DMS53 treated with DMSO at 0.1 percent for 48 hours (cell line): Measurements from ENCODE around the gene SPATA32.

Source experiments
- DNase-seq: peaks from one replicate; lab custom pipeline; 2025; ENCODE audit not compliant: unreplicated experiment; lab: John Stamatoyannopoulos, UW

Gene SPATA32

DNA sequence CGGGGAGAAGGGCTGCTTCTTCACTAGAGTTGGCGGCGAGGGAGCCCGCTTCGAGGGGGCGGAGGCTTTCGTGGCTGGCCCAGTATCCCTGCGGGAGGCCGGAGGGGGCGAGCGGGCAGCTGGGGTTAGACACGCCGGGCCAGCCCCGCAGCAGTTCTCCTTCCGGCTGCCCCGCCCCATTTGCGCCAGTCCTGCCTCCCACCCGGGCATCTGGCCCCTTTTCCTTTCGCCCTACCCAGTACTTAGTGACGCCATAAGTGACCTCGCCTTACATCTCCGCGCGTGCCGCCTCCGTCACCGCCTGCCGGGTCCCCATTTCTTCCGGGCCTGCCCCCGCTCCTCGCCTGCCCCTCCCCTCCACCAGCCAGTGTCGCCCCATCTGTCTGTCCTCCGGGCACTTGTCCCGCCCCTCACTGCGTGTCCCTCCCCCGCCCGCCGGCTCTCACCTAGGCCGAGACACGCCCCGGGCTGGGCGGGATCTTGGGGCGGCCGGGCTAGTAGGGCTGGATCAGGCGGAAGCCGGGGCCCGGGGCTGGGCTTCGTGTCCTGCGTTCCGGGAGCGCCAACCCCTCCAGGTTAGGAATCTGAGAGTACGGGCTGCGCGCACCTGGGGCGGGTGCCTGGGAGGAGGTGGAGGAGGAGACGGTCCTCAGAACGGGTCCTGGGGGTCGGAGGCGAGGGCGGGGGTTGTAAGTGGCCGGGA, 14.3 kb downstream of the SPATA32 start:
- peak; percentile 100 for DNase-seq

DNA sequence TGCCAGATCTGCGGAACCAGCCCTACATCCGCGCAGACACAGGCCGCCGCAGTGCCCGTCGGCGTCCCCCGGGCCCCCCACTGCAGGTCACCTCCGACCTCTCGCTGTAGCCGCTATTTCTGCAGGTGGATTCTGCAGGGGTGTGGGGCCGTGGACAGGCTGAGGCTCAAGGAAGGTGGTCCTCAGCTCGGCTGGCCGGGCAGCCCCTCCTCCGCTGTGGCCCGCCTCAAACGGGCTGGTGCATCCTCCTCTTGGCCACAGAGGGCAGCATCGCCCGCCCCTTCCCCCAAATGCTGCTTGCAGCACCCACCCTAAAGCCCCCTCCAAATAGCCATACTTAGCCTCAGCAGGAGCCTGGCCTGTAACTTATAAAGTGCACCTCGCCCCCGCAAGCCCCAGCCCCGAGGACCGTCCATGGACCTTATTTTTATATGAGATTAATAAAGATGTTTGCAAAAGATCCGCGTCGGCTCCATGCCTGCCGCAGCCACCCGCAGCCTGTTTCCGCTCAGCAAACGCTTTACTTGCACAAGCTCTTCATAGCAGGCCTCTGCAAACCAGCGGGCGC, 14.9 kb downstream of the SPATA32 start:
- no peak for DNase-seq

DNA sequence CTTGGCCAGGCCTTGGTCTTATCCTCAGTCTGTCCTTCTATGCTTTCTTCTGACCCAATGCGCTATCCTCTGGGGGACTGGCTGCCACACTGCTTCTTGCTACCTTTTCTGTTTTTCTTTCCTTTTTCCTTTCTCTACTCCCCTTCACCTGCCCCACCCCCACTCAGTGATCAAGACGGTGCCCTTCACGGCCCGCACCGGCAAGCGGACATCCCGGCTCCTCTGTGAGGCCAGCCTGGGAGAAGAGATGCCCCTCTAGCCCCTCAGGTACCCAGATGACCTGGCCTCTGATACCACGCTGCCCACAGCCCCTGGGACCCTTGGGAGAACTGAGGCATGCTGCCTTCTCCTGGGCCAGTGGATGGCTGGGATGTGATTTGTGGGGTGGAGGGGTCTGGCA, 15.6 kb downstream of the SPATA32 start:
- DNase-seq = no peak

DNA sequence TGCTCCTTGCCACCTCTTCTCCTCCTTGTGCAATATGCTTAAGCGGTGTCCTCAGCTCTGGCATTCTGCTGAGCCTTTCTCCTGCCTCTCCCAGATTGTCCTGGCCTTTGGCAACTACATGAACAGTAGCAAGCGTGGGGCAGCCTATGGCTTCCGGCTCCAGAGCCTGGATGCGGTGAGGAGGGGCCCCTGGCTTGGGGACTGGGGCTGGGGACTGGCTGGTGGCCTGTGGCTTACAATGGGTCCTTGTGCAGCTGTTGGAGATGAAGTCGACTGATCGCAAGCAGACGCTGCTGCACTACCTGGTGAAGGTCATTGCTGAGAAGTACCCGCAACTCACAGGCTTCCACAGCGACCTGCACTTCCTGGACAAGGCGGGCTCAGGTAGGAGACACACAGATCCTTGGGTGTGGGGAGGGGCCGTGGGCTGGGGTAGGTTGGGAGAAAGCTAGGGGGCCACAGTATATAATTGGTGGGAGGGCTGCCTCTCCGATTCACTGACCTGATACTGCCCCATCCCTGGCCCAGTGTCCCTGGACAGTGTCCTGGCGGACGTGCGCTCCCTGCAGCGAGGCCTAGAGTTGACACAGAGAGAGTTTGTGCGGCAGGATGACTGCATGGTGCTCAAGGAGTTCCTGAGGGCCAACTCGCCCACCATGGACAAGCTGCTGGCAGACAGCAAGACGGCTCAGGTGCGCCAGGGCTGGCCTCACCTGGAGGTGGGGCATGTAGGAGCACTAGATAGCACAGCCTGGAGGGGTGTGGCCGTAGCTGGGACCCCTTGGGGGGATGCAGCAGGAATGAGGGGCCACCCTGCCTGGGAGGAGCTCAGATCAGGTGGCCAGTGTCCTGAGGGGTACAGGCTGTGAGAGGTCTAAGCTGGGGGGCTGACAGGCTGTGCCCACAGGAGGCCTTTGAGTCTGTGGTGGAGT, 16.9 kb downstream of the SPATA32 start:
- DNase-seq = no peak

DNA sequence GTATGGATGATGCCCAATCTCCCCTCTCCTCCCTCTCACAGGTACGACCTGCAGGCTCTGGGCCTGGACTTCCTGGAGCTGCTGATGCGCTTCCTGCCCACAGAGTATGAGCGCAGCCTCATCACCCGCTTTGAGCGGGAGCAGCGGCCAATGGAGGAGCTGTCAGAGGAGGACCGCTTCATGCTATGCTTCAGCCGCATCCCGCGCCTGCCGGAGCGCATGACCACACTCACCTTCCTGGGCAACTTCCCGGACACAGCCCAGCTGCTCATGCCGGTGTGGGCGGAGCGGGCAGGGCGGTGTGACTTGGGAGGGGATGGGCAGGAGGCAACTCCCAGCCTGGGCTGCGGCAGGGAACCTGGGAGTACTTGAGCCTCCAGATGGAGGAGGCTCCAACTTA, 18.1 kb downstream of the SPATA32 start:
- DNase-seq = peak; percentile 66

DNA sequence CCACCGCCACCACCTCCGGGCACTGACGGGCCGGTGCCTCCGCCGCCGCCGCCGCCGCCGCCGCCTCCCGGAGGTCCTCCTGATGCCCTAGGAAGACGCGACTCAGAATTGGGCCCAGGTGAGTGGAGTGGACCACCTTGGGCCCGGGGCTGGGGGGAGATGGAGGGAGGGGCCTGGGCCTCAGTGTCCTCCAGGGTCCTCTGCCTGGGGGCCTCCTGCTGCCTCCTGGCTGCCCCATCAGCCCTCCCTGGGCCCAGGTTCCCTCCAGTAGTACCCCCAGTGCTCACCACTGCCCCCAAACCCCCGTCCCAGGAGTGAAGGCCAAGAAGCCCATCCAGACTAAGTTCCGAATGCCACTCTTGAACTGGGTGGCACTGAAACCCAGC, 19.9 kb downstream of the SPATA32 start:
- no peak for DNase-seq

DNA sequence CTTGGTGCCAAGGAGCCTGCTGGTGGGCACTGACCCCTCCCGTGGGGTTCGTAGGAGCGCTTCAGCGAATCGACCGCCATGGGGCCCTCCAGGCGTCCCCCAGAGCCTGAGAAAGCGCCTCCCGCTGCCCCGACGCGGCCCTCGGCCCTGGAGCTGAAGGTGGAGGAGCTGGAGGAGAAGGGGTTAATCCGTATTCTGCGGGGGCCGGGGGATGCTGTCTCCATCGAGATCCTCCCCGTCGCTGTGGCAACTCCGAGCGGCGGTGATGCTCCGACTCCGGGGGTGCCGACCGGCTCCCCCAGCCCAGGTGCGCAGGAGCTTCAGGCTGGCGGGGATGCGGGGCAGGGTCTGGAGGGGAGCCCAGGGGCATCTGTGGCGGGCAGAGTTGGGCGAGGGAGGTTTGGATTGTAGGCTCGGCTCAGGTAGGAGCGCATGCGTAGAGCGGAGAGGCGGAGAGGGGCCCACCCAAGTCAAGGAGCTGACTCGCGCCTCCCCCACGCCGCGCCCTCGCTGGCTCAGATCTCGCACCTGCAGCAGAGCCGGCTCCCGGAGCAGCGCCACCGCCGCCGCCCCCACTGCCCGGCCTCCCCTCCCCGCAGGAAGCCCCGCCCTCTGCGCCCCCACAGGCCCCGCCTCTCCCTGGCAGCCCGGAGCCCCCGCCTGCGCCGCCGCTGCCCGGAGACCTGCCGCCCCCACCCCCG, 20.4 kb downstream of the SPATA32 start:
- no peak for DNase-seq

DNA sequence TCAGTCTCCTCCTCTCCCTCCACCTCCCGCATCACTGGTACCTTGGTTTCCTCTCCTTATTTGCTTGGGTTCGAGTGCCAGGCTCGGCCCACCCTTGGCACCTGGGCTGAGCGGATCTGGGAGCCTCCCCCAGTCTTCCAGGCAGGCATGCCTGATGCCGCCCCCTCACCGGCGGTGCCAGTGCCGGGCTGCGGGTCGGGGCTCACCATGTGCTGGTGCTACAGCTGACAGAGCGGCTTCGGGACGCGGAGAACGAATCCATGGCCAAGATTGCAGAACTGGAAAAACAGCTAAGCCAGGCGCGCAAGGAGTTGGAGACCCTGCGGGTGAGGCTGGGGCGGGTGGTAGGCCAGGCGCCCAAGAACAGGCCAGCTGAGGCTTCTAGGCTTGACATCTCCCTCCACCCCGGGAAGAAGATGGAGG, 21.0 kb downstream of the SPATA32 start:
- no peak for DNase-seq

DNA sequence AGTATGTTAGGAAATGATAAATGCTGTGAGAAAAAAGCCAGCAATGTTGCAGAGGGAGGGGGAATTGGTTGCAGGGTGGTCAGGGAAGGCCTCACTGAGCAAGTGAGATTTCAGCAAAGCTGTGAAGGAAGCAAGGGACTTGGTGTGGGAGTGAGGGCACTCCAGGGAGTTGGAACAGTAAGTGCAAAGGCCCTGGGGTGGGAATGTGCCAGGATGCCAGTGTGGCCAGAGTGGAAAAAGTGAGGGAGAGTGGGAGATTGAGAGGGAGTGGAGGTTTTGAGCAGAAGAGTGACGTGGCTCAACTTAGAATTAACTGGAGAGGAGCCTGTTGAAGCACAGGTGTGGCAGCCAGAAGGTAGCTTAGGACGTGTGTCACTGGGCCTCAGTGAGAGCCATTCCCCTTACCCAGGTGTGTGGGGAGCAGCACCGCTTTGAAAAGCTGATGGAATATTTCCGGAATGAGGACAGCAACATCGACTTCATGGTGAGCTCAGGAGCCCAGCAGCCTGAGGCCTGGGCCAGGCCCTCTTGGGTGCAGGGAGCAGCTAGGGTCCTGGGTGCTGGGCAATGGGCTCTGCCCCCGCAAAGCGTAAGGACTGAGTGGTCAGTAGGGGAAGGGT, 23.6 kb downstream of the SPATA32 start:
- DNase-seq = no peak

DNA sequence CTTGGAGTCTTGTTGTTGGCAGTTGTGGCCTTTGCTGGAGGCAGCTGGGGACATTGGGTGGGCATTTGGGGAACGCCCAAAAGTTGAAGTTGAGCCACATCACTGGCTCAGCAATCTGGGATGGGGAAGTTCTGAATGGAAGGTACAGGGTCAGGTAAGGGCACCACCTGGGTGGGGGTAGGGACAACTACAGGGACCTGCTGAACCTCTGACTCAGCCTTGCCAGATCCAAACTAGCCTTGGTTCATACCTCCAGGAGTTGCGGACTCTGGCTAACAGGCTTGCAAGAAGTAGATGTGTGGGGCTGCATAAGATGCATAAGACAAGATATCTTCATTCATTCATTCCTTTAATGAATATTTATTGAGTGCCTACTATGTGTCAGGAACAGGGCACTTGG, 24.2 kb downstream of the SPATA32 start:
- no peak for DNase-seq

DNA sequence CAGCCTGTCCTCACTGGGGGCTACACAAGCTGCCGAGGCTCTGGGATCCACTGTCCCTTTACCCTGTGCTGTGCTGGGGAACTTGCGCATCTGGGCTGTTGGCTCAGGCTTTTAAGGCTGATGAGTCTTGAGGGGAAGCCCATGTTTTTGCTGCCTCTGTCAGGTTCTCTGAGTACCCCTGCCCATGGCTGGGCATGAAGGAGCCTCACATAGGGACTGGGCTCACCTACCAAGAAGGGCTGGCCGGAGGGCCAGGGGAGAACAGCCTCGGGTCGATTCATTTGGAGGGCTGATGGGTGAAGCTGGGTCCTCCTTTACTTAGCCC, 25.6 kb downstream of the SPATA32 start:
- DNase-seq = no peak

DNA sequence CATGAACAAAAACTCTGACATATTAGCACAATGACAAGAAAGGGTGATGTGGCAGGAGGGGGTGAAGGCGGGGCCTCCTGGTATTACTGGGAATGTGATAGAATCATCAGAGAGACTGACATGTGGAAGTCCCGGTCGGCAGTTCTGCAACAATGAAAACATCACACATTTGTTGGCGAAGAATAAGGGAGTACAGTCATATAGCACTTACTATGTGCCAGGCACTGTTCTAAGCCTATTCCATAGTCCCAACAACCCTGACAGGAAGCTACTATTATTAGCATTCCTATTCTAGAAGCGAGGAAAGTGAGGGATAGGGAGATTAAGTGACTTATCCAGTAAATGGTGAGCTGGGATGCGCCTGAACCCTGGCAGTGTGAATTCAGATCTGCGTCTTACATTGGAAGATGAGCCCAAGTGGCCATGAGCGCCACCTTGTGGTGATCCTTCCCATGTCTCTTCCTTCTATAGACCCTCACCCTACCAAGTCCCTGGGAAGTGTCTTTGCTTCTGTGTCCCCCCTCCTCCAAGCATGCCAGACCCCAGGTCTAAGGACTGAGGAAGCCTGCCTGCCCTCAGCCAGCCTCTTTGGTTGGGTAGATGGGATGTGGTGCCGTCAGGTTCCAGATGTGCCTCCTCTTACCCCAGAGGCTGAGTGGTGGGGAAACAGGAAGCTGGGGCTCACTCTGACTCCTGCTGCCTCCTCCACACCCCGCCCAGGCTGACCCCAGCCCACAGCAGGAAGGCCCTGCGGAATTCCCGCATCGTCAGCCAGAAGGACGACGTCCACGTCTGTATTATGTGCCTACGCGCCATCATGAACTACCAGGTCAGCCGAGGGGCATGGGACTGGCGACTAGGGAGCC, 26.2 kb downstream of the SPATA32 start:
- peak; percentile 56 for DNase-seq

DNA sequence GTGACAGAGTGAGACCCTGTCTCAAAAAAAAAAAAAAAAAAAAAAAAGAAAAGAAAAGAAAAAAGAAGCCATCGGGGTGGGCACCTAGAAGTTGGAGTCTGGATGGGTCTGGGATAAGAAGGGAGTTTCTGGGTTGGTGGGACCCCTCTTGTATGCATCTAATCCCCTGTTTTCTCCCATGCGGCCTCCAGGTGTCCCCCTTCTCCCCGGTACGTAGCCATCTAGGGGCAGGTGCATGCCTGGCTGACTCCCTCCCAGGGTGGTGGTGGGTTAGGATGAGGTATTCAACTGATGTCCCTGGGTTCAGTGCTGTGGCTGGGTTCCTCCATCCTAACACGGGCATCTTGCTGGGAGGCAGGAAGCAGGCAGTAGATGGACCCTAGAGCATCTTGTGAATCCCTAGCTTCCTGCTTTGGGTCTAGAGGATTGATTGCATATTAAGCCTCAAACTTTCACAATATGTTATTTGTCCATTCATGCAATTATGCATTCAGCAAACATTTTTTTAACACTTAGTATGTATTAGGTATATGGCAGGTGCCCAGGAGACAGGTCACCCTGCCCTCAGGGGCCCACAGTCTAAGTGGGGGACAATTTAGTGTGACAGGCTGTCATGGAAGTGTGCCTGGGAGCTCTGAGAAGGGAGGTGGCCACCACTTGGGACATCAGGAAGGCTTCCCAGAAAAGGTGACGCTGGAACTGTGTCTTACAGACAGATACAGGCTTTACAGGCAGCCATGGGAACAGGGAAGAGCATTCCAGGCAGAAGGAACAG, 27.1 kb downstream of the SPATA32 start:
- DNase-seq = peak; percentile 23

DNA sequence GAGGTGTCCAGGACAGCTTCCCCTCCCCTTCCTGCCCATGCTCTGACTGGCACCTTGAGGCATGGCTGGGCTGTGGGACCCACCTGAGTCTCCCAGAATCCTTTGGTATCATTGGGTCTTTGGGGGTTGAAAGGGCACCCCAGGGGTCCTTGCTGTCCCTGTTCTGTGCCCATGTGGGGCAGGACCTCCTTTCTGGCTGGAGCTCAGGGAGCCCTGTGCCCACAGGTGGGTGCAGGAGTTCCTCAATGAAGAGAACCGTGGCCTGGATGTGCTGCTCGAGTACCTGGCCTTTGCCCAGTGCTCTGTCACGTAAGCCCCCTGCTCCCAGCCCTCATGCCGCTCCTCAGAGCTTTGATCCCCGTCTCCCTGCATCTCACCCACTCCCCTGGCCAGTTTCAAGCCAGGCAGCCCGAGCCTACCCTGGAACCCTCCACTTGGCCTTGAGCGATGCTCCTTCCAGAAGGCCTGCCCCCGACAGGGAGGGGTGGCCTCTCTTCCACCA, 28.4 kb downstream of the SPATA32 start:
- no peak for DNase-seq

DNA sequence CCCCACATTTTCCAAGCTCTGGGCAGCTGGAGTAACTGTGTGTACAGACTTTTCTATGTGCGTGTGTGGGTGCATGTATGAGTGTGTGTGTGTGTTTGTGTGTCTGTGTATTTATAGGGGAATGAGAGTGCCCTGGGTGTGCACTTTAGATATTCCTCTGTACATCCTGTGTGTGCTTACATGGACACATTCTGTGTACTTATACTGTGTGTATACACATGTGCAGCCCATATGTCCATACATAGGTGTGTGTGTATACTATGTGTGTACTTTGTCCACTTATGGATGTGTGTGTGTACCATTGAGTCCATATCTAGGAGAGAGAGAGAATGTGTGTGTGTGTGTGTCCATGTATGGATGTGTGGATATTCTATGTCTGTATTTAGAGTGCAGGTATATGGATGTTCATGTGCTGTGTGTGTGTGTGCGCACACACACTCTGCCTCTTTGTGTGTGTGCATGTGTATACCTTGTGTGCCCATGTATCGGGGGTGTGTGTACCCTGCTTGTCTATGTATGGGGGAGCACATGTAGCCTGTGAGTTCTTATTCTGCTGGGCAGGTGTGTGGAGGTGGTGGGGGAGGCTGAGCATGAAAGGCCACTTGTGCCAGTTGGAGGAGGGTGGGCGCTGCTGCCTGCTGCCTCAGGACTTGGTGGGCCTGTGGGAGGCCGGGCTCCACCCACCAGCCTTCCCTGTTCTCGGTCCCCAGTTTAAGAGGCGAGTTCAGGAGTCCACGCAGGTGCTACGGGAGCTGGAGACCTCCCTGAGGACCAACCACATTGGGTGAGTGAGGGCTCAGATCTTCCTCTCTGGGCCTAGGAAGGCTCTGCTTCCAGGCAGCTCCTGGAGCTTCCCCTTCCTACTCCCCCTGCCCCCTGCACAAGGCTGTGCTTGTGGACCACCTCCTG, 29.1 kb downstream of the SPATA32 start:
- no peak for DNase-seq

DNA sequence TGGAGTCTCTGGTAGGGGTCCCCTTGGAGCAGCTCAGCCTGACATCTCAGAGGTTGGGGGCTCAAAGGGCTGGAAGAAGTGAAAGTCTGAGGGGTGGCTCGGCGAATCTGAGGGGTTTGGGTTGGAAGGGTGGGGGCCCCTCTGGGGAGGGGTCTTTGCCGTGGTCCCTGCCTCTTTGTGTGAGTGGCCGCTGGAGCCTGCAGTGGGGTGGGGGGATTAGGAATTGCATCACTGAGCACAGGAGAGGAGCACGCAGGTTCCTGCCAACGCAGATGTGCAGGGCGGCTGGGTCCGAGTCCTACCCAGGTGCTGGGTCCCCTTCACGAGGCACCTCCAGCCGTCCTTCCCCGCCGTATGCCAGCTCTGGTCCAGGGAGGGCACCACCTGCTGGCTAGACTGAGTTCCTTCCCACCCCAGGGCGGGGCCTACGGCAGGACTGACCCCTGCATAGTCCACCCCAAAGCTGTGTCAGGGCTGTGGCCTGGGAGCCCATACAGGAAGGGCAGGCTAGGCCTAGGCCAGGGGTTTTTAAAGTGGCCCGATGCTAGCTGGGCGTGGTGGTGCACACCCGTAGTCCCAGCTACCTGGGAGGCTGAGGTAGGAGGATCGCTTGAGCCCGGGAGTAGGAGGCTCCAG, 30.3 kb downstream of the SPATA32 start:
- DNase-seq = no peak

DNA sequence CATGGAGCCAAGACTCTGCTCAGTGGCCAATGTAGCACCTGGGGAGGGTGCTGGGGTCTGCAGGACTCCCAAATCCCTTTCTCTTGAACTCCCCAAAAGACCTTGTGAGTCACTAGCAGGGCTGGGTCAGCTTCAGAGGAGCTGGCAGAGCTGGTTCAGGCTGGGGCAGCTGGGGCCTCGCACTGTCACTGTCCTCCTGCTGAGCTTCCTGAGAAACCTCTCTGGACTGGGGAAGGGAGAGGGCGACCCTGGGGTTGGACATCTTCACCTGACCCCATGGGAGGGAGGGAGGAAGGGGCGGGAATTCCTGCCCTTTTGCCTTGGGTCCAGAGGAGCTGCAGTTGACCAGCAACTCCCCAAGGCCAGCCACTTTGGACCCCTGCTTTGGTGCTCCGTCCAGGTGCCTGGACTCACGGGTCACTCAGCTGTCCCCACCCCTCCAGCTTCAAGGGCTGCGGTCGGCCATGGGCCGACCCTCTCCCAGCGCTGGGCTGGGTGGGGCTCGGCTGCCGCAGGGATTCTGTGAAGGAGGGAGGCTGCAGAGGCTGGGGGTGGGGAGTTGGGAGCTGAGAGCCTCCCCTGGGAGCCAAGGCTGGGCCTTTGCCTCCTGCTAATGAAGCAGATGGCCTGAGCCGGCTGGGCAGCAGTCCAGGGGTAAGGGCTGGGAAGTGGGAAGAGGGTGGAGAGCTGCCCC, 31.0 kb downstream of the SPATA32 start:
- no peak for DNase-seq
